ENCODE results near the gene JMJD8.

JMJD8 gene

GRCh38 chr16:633336-634050 is 50.6 kb downstream of the JMJD8 start:
- TF ChIP-seq CTCF (IDR thresholded peaks at IDR 0.05; ENCODE audit: low read length) = no peak
- Histone ChIP-seq H3K36me3 (replicated peaks; ENCODE audit: insufficient read depth, low read length) (no peaks in the 10 kb centered on the region), H2AFZ (ENCODE audit: low read length) (no peak overlapping the region), H4K20me1 (ENCODE audit: insufficient read depth, low read length) (no peaks in the 10 kb centered on the region), H3K79me2 (ENCODE audit: low read length) (peaks cover 16% of the 10 kb centered on the region), H3F3A (ENCODE audit: insufficient read depth, low read length) (peaks cover 3% of the 10 kb centered on the region; the same call in 1 of the 2 replicates), H3K27ac (ENCODE audit: low read length) (no peak overlapping the region), H3K4me3 (ENCODE audit: low read length) (no peak overlapping the region), H3K9ac (ENCODE audit: low read length) (no peak overlapping the region), H3K27me3 (replicated peaks; ENCODE audit: insufficient read depth, low read length) (no peaks in the 10 kb centered on the region), H3K4me2 (ENCODE audit: low read depth, low read length) (no peak overlapping the region), H3K4me1 (ENCODE audit: low read length) (0 out of 2 replicates have a peak, but pooled peaks cover 3% of the 10 kb centered on the region), H3K9me2 (replicated peaks; ENCODE audit: insufficient read depth, low read length) (no peaks in the 10 kb centered on the region), H3K9me3 (replicated peaks; ENCODE audit: insufficient read depth, low read length) (no peaks in the 10 kb centered on the region)
- DNase-seq = no peak

GRCh38 chr16:632486-633335 is 51.4 kb downstream of the JMJD8 start:
- Histone ChIP-seq H4K20me1 (ENCODE audit: insufficient read depth, low read length) (no peaks in the 10 kb centered on the region), H3K9me2 (replicated peaks; ENCODE audit: insufficient read depth, low read length) (no peaks in the 10 kb centered on the region), H3K27ac (ENCODE audit: low read length) (no peak overlapping the region), H2AFZ (ENCODE audit: low read length) (no peak overlapping the region), H3K9me3 (replicated peaks; ENCODE audit: insufficient read depth, low read length) (no peaks in the 10 kb centered on the region), H3K27me3 (replicated peaks; ENCODE audit: insufficient read depth, low read length) (no peaks in the 10 kb centered on the region), H3K4me3 (ENCODE audit: low read length) (no peak overlapping the region), H3K4me1 (ENCODE audit: low read length) (0 out of 2 replicates have a peak, but pooled peaks cover 3% of the 10 kb centered on the region), H3K36me3 (replicated peaks; ENCODE audit: insufficient read depth, low read length) (no peaks in the 10 kb centered on the region), H3K4me2 (ENCODE audit: low read depth, low read length) (no peak overlapping the region), H3K9ac (ENCODE audit: low read length) (no peak overlapping the region), H3F3A (ENCODE audit: insufficient read depth, low read length) (peaks cover 3% of the 10 kb centered on the region; the same call in 1 of the 2 replicates), H3K79me2 (ENCODE audit: low read length) (peaks cover 16% of the 10 kb centered on the region)
- DNase-seq = no peak
- no peak for TF ChIP-seq EZH2 (optimal IDR thresholded peaks at IDR 0.05; ENCODE audit: low read depth, low read length)

- DNase-seq = no peak
- Histone ChIP-seq H3K27me3 (replicated peaks; ENCODE audit: insufficient read depth, low read length) (no peaks in the 10 kb centered on the region), H2AFZ (ENCODE audit: low read length) (no peak overlapping the region), H3K4me2 (ENCODE audit: low read depth, low read length) (no peak overlapping the region), H3K79me2 (ENCODE audit: low read length) (peaks cover 16% of the 10 kb centered on the region), H3K9me3 (replicated peaks; ENCODE audit: insufficient read depth, low read length) (no peaks in the 10 kb centered on the region), H3K4me1 (ENCODE audit: low read length) (0 out of 2 replicates have a peak, but pooled peaks cover 3% of the 10 kb centered on the region), H3K27ac (ENCODE audit: low read length) (no peak overlapping the region), H3K9ac (ENCODE audit: low read length) (no peak overlapping the region), H3K9me2 (replicated peaks; ENCODE audit: insufficient read depth, low read length) (no peaks in the 10 kb centered on the region), H4K20me1 (ENCODE audit: insufficient read depth, low read length) (no peaks in the 10 kb centered on the region), H3K36me3 (replicated peaks; ENCODE audit: insufficient read depth, low read length) (no peaks in the 10 kb centered on the region), H3F3A (ENCODE audit: insufficient read depth, low read length) (peaks cover 3% of the 10 kb centered on the region; the same call in 1 of the 2 replicates), H3K4me3 (ENCODE audit: low read length) (no peak overlapping the region)
- TF ChIP-seq CTCF (IDR thresholded peaks at IDR 0.05; ENCODE audit: low read length) (no peak), EZH2phosphoT487 (IDR thresholded peaks at IDR 0.05; ENCODE audit: low read length) (no peak), EZH2 (optimal IDR thresholded peaks at IDR 0.05; ENCODE audit: low read depth, low read length) (no peak)
Measured at GRCh38 chr16:631808-632358, 52.3 kb downstream of the JMJD8 start.

Measured in MM.1S (cell line).